ENCODE results near the gene CAMTA1.

Gene CAMTA1

GRCh38 chr1:7007902-7008301, 222.6 kb downstream of the CAMTA1 start:
- Histone ChIP-seq H3K36me3 (ENCODE audit: control insufficient read depth in 2 of 2, insufficient read depth in 1 of 2, low read length in 2 of 2) (no peaks in the 10 kb centered on the region), H3K4me1 (ENCODE audit: control insufficient read depth, insufficient read depth, low read length) (no peaks in the 10 kb centered on the region), H3K27ac (ENCODE audit: extremely low read depth, low read depth, low read length) (no peak overlapping the region), H3K4me3 (ENCODE audit: low read depth, low read length) (no peak overlapping the region), H3K9me3 (ENCODE audit: control insufficient read depth, insufficient read depth, low read depth, low read length) (no peaks in the 10 kb centered on the region)
- ChIA-PET CTCF (no interaction called here), POLR2A (no interaction called here)
- TF ChIP-seq KLF7 (tag by site-specific recombination; IDR thresholded peaks at IDR 0.05; ENCODE audit: borderline replicate concordance) (no peak), OSR2 (tag by site-specific recombination; IDR thresholded peaks at IDR 0.05) (no peak), KLF17 (tag by site-specific recombination; IDR thresholded peaks at IDR 0.05) (no peak), SCRT2 (tag by site-specific recombination; IDR thresholded peaks at IDR 0.05) (no peak), ZNF449 (tag by site-specific recombination; IDR thresholded peaks at IDR 0.05) (no peak), ZFHX2 (tag by site-specific recombination; conservative IDR thresholded peaks at IDR 0.05) (no peak), ZNF175 (tag by site-specific recombination; IDR thresholded peaks at IDR 0.05) (no peak), ZNF677 (tag by site-specific recombination; IDR thresholded peaks at IDR 0.05) (no peak), ZNF488 (tag by site-specific recombination; IDR thresholded peaks at IDR 0.05) (no peak), ZBTB20 (tag by site-specific recombination; IDR thresholded peaks at IDR 0.05) (no peak), ZNF214 (tag by site-specific recombination; IDR thresholded peaks at IDR 0.05; ENCODE audit: borderline replicate concordance) (no peak), ZNF76 (tag by site-specific recombination; IDR thresholded peaks at IDR 0.05; ENCODE audit: borderline replicate concordance, low read depth) (no peak), ZNF558 (tag by site-specific recombination; IDR thresholded peaks at IDR 0.05) (no peak), ZNF610 (tag by site-specific recombination; IDR thresholded peaks at IDR 0.05; ENCODE audit: borderline replicate concordance) (no peak), ZNF530 (tag by site-specific recombination; IDR thresholded peaks at IDR 0.05; ENCODE audit: low read depth) (no peak), ZBTB21 (tag by site-specific recombination; IDR thresholded peaks at IDR 0.05) (no peak)

- POLR2A ChIA-PET, result no interaction called here
- TF ChIP-seq ZNF549 (tag by site-specific recombination; IDR thresholded peaks at IDR 0.05) (no peak), ZNF623 (tag by site-specific recombination; IDR thresholded peaks at IDR 0.05) (0 out of 2 replicates have a peak, but pooled peaks have one; percentile 11)
- Histone ChIP-seq H3K4me1 (ENCODE audit: control insufficient read depth, insufficient read depth, low read length) (no peaks in the 10 kb centered on the region), H3K36me3 (ENCODE audit: control insufficient read depth in 2 of 2, insufficient read depth in 1 of 2, low read length in 2 of 2) (no peaks in the 10 kb centered on the region), H3K9me3 (ENCODE audit: control insufficient read depth, insufficient read depth, low read depth, low read length) (no peaks in the 10 kb centered on the region), H3K27ac (ENCODE audit: extremely low read depth, low read depth, low read length) (no peak overlapping the region), H3K4me3 (ENCODE audit: low read depth, low read length) (no peak overlapping the region)
- CTCF ChIA-PET, result no interaction called here
Observed at GRCh38 chr1:7008331-7008730, 223.1 kb downstream of the CAMTA1 start.

GRCh38 chr1:7008975-7009740, 223.9 kb downstream of the CAMTA1 start:
- Histone ChIP-seq H3K4me3 (ENCODE audit: low read depth, low read length) (no peak overlapping the region), H3K27ac (ENCODE audit: extremely low read depth, low read depth, low read length) (no peak overlapping the region), H3K9me3 (ENCODE audit: control insufficient read depth, insufficient read depth, low read depth, low read length) (no peaks in the 10 kb centered on the region), H3K36me3 (ENCODE audit: control insufficient read depth in 2 of 2, insufficient read depth in 1 of 2, low read length in 2 of 2) (no peaks in the 10 kb centered on the region), H3K4me1 (ENCODE audit: control insufficient read depth, insufficient read depth, low read length) (no peaks in the 10 kb centered on the region)
- TF ChIP-seq ZNF157 (tag by site-specific recombination; IDR thresholded peaks at IDR 0.05), result no peak
- TF ChIP-seq ZBTB8A (tag by site-specific recombination; IDR thresholded peaks at IDR 0.05), result no peak
- TF ChIP-seq ZNF174 (tag by site-specific recombination; IDR thresholded peaks at IDR 0.05), result no peak
- no peak for TF ChIP-seq ZNF335 (tag by site-specific recombination; conservative IDR thresholded peaks at IDR 0.05)
- TF ChIP-seq ZSCAN18 (tag by site-specific recombination; IDR thresholded peaks at IDR 0.05), result no peak
- no peak for TF ChIP-seq ZNF488 (tag by site-specific recombination; IDR thresholded peaks at IDR 0.05)
- no peak for TF ChIP-seq ZNF571 (tag by site-specific recombination; IDR thresholded peaks at IDR 0.05)
- no peak for TF ChIP-seq SETDB1 (IDR thresholded peaks at IDR 0.05; ENCODE audit: insufficient read length, low read length)
- no peak for TF ChIP-seq KLF9 (tag by site-specific recombination; IDR thresholded peaks at IDR 0.05; ENCODE audit: low read depth)
- no peak for TF ChIP-seq ZNF785 (tag by site-specific recombination; IDR thresholded peaks at IDR 0.05)
- ChIA-PET POLR2A (interaction anchor here (0.5 kb wide), 1 partner anchor 20 kb away, joined by 3 read pairs; no protein-coding TSS in a partner anchor), CTCF (no interaction called here)

Measured in HEK293 (cell line).